WTC11 (cell line): Measurements from ENCODE around the gene SAMD5.

ENCODE experiments used
- ETV6 ChIP-seq: sonication (generic); formaldehyde crosslinking; IDR thresholded peaks from 2 replicates; pipeline ENCODE4 v1.8.1; 2022; ENCODE audit warnings: mild to moderate bottlenecking, missing genetic modification reagents
- TF ChIP-seq, protein P1 (sequence below): fragments of 200-600 bp; IDR thresholded peaks from 2 replicates; pipeline ENCODE4 v1.8.0; 2022; ENCODE audit warnings: antibody characterized with exemption

GRCh38 chr6:147479857-147480256, 28.6 kb upstream of the SAMD5 start:
- no peak for TF ChIP-seq ETV6
- TF ChIP-seq, protein P1, sequence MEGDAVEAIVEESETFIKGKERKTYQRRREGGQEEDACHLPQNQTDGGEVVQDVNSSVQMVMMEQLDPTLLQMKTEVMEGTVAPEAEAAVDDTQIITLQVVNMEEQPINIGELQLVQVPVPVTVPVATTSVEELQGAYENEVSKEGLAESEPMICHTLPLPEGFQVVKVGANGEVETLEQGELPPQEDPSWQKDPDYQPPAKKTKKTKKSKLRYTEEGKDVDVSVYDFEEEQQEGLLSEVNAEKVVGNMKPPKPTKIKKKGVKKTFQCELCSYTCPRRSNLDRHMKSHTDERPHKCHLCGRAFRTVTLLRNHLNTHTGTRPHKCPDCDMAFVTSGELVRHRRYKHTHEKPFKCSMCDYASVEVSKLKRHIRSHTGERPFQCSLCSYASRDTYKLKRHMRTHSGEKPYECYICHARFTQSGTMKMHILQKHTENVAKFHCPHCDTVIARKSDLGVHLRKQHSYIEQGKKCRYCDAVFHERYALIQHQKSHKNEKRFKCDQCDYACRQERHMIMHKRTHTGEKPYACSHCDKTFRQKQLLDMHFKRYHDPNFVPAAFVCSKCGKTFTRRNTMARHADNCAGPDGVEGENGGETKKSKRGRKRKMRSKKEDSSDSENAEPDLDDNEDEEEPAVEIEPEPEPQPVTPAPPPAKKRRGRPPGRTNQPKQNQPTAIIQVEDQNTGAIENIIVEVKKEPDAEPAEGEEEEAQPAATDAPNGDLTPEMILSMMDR = no peak
